Putamen (tissue), 1 donor: ENCODE measurements around the gene SDSL.

Experiments used
- DNase-seq: peaks from one replicate; pipeline ENCODE4 v3.0.0-alpha.2; 2016; ENCODE audit warnings: low spot score

Gene SDSL

DNA sequence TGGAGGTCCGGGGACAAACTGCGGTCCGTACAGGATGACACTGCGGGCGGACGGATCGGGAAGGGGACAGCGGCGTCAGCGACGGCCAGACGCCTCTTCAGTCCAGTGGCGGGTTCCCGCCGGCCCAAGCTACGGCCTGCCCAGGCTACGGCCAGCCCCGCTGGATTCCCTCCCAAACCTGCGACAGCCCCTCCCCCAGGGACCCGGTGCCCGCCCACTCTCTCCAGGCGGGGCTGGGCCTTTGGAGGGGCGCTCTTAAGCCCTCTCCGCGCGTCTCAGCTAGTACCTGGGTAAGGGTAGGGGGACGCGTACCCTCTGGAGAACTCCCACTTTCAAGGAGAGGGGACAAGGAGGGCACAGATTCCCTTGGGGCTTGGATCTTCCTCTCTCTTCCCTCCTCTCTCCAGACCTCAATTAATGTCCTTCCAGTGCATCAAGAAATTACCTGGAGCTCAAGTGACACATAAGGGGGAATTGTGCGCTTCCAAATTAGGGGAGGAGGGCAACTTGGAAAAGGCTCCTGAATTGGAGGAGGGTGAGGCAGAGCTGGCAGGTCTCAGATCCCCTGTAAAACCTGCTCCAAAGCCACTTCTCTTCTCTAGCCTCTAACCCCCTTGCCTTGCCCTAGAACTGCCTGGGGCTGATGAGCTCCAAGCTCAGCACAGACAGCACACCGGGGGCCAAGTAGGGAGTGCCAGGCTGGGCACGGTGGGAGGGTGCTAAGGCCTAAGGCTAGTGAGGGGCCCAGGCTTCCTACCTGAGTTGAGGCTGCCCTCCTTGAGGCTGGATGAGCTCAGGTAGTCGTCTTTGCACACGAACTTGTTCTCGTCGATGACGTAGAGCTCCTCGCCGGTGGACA is 46.4 kb downstream of the SDSL start:
- DNase-seq: no peak

DNA sequence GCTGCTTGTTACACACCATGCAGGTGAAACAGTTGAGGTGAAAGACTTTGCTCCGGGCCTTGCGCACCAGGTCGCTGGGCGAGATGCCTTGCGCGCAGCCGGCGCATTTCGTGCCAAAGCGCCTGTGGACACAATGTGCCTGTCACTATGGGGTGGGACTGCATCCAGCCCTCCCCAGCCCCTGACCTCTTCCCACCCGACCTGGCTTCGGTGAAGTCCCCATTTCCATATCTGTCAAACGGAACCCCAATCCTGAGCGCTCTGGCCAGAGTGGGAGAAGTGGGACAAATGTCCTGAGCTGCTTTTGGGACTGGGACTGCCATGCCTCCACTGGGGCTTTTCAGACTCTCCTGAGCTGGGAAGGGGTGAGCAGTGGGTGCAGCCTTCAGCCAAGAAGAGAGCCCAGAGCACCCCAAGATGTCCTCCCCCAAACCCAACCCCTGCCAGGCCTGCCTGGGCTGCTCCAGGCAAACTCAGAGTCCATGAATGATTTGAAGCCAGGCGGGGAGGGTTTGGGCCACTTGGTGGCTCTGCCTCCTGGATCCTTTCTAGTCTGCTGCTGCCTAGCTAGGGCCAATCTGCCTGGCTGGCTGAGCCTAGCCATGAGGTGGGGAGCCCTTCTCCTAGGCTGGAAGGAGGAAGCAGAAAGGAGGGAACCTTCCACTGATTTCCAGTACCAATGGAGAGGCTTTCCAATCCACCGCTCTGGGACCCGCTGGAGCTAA is 47.2 kb downstream of the SDSL start:
- no peak for DNase-seq

DNA sequence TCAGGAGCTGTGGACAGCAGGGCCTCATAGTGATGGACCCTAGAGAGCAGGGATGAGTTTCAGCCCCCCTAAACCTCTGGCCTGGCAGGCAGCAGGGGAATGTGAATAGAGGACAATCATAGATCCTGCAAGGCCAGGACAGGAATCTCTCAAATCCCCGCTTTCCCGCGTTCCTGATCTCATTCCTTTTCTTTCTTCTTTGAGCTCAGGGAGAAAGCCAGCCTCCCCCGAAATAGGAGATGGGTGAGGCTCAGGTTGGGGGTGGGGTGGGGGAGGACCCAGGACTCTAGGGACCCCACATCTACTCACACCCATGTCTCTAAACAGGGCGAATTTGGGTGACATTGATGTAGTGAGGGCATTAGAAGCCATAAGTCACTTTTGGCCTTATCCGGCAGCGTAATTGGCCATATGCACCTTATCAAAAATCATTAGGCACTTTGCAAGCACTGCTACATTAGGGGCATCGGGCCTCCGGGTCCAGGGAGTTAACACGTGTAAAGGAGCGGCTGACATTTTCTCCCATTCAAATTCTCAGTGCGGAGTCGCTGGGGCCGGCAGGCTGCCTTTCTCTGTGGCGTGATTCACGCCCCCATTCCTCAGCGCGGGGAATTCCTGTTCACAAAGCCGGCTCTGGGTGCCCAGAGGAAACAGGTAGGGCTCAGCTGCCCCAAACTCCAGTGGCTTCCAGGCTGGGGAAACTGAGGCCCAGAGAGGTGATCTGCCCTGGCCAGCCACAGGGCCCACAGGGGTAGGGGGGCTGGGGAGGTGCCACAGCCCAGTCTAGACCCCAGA is 48.0 kb downstream of the SDSL start:
- no peak for DNase-seq

DNA sequence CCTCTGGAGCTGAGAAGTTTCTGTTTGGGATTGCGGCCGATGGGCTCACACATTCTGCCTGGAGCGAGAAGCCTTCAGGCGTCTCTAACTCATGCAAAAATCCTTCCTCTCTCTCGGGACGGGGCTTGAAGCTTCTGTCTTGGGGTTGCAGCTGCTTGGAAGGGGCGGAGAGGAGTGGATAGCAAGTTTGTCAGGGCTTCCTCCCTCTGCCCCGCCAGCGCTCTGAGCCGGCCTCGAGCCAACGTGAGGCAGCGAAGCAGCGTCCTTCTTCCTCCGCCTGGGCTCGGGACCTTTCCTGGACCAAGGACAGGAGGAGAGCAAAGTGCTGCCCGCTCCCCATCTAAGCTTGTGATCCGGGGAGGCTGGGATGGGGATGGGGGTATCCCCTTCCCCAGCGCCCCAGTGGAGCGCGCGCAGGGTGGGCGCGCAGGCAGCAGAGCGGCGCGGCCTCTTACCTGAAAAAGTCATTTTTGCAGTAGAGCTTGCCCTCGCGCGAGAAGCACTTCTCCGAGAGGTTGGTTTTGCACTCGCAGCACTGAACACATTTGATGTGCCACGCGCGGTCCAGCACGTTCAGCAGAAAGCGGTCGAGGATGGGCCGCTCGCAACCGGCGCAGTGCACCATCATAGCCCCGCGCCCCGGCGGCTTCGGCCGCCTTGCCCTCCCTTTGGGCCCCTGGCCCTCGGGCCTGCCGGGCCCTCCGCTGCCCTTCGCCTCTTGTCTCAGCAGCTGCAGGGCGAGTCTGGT is 48.9 kb downstream of the SDSL start:
- DNase-seq: no peak

DNA sequence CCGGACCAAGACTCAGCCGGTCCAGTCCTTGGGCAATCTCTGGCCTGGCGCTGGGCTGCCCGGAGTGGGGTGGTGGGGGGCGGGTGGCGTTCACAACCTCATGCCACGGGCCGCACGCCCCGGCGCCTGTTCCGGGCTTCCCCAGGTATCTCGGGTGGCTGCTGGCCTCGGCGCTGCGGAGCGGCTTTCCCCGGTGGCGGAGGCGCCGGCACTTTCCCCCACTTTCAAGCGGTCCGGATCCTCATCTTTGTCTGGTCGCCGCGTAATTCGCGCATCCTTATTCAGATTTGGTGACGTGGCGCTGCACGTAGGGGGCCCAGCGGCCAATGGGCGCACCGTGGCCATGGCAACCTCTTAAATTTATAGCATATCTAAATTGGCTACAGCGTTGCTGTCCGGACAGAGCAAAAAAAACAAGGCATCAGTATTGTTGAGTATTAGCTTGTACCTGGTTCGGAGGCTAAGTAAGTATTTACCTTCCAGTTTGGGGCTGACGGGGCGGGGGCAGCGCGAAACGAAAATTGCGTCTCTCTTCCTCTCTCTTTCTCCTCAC is 49.5 kb downstream of the SDSL start, which contains the start of gene LHX5:
LHX5 (minus strand) TSS at position 253 of the 553 bp plus-strand sequence. CDS start 373 bp downstream, outside the sequence.
- DNase-seq: no peak

DNA sequence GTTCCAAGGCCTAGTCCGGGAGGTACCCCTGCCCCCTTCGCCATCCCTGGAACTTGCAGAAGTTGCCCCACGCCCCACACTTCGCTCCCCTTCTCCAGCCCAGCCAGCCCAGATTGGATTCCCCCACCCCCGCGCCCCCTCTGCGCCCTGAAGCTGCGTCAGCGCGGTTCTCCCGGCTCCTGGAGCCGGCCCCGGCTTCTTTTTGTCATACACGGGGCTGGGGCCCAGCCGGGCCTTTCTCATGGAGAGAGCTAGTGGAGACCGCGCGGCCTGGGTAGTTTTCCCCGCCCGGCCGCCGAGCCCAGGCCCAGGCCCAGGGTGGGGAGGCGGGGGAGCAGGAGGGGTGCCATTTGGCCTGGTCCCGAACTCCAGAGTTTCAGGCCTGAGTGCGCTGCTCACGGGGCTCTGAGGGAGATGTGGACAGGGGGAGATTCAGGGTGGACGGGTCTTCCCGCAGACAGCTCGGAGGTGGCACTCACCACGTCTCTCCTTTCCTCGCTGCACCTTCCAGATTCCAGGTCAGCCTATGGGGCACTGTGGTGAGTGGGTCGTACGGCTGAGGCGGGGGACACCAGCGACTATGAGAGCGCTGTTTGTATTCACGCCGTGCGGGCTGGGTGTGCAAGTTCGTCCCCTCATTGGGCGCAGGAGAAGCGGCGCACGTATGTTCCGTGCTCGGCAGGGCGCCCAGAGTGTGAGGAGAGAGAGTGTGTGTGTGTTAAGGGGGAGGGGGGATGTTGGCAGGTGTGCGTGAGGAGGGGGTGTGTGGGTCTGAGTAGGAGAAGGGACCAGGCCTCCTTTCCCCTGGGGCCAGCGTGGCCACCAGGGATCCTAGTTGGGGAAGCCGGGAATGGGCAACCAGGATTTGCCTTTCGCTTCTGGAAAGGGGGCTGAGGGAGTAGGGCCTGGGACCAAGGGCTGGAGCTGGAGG is 50.3 kb downstream of the SDSL start:
- no peak for DNase-seq

DNA sequence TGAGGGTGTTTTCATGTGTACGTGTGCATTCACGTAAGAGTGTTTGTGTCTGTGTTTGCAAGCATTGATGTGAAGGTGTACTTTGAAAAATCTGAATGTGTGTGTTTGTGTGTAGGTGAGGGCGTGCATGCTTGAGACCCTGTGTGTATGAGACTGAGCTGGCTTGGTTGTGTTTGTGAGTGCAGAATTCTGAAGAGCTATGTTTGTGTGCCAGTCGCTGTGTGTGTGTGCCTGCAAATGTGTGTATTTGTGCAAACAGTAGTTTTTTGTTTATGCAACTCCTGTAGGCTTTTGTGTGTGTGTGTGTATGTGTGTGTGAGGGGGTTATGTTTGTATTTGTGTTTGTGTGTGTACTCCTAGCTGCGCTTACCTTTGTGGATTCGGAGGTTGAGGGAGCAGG is 51.2 kb downstream of the SDSL start:
- no peak for DNase-seq

DNA sequence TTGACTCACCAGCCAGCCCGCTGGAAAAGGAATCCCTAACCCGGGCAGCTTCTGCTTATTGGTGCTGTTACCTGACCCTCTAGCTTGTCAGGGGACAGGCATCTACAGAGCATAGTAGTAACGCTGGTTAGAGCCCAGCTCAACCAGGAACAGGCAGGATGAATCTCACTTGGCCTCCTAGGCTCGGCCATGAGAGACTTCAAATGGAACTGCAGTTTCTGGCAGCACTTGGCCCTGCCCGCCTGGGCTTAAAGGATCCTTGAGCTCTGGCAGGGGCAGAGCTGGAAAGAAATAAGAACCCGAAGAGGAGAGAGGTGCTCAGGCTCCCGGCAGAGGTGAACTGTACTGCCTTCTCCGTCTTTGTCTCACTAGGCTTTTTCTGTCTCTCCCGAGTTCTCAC is 51.8 kb downstream of the SDSL start:
- DNase-seq: no peak

DNA sequence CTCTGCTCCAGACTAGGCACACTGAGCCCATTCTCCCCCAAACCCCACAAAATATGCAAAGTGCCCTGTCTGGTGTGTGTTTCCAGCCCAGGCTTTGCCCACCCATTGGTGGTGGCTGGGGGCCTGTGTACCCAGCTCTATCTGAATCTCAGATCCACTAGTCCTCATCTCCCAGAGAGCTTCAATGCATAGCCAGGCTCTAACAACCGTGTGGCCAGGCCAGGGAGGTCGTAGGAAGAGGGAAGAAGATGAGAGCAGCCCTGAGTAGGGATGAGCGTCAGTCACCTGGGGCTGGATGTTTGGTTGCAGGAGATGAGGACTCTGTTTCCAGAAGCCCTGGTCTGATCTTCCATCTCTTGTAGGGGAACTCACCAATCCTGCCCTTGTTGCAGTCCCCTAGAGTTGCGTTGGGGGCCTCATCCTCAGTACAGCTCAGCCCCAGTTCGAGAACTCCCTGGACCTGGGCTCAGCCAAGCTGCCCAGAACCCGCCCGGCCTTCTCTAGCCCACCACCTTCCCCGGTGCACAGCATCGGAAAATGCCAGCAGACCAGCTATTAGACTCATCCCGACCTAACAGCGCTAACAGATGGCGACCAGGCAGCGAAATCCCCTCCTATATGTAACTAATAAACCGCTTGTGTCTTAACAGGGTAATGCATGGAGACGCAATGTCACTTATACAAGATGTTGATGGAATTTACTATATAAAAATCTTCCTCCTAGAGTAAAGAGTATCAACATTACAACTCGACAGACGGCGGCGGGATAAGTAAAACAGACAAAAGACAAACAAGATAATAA is 52.7 kb downstream of the SDSL start:
- DNase-seq: no peak

DNA sequence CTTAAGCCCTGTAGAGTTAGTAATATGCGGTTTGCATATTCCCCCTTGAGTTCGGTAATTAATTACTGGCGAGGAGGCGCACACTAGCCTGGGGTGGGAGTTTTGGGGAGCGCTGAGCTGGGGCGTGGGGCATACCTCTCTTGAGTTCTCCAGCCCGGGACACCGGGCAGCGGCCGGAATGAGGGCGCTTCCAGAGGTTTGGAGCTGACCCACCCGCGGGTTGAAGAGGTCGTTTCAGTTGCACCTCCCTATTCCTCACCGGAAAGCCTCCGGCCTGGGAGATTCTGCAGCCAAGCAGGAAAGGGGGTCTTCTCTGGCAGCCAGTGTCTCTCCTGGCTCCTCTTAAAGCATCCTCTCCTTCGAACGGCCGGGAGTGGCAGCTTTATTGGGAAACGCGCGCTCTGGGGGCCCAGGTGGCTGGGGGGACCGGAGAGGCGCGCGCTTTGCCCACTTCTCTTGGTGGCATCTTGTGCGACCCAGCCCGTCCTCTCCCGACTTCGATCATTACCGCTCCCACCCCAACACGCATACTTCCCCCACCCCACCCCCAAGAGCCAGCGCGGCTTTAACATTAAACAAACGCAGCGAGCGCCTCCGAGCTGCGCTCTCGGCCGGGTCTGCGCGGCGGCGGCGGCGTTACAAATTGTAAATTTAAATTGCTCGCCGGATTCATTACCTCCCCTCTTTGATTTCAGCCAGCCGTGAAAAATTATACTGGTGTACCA is 53.4 kb downstream of the SDSL start:
- no peak for DNase-seq

DNA sequence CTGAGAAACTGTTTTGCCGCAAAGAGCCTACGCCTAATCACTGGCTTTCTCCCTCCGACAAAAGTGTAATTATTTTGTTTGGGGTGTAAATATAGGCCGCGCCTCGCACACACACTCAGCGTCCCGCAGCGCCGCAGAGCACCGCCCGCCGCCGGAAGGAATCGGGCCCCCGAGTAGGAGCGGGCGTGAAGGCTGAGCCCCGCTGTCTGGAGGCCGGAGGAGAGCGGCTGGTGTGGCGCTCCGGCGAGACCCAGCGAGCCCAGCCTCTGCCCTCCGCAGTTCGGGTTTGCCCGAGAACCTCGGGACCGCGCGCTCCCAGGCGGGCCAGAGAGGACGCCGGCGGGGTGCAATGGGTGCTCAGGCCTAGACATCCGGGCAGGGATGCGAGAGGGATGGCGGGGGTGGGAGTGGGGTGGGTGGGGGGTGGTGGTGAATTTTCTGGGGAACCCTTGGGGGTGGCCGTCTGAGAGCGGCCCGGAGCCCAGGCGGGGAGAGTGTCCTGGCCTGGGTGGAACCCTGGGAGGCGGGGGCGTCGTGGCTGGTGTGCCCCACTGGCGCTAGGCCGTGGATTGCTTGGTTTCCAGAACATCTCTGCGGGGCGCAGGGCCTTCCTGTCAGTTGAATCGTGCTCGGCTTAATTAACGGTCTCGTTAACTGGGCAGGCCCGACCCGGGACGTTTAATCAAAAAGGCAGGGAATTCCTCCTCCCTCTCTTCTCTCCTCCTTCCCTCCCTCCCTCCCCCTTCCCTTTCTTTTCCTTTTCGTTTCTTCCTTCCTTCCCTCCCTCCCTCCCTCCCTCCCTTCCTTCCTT is 54.2 kb downstream of the SDSL start:
- DNase-seq: no peak

DNA sequence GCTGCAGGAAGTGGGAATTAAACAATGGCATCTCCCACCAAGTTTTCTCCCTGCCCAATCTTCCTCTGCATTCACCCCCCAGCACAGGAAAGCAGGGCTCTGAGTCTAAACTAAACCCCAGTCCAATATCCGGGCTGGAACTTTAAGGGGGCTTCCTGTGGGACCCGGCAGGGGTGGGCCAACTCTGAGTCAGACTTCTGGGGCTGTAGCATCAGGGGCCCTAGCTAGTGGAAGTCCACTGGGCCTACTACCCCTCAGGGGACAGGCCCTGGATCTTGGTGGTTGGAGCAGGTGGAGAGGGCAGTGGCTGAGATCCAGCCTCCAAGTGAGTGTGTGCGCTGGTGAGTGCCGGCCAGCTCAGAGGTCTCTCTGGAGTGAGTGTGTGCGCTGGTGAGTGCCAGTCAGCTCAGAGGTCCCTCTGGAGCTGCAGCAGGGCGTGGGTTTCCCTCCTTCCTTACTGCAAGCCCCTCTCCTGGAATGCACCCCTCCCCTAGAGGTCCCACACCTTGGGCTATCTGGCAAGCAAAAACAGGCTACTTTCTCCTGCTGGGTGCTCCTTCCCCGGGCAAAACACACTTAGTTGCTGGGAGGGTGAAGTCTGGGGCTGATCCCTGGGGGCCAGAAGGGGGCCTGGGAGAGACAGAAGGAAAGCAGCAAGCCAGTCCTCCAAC is 55.1 kb downstream of the SDSL start:
- no peak for DNase-seq

DNA sequence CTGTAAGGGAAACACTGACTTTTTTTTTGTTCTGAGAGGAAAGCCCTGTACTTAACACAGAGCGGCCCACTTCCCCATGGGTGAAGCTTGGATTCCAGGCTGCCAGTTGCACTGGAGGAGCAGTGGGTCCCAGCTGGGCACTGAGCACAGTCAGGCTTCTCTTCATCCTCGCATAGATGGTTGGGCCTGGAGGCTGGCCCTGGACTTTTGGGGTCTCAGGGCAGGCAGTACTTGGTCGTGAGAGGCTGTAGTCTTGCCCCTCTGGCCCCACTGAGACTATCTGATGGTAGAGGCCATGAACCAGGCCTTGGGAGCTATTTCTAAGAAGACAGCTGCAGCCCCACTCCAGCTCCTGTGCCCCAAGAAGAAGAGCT is 55.6 kb downstream of the SDSL start:
- DNase-seq: no peak

DNA sequence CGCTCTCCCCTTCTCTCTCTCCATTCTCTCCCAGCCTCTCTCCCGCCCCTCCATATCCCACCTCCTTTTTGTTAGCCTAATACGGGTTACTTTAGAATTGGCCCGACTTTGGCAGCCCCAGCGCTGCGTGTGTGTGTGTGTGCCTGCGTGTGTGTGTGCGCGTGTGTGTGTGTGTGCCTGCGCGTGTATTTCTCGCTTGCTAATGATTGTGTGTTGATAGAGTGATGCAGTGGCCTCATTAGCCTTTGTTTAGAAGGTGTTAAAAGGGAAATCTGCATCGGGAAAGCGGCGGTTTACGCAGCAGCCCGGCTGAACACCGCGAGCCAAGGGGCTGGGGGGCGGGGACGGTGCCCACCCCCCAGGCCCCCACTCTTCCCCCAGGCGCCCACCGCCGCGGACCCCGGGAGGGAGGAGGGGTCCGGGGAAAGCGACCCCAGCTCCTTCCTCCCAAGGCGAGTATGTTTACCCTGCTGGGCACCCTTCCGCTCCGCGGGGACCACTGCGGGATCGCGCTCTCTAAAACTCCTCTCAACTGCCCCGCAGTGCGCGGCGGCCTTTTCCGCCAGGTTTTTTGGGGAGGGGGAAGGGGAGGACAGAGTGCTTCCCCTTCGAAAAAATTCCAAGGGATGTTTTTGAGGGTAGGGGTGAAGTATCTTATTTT is 56.3 kb downstream of the SDSL start:
- DNase-seq: no peak

DNA sequence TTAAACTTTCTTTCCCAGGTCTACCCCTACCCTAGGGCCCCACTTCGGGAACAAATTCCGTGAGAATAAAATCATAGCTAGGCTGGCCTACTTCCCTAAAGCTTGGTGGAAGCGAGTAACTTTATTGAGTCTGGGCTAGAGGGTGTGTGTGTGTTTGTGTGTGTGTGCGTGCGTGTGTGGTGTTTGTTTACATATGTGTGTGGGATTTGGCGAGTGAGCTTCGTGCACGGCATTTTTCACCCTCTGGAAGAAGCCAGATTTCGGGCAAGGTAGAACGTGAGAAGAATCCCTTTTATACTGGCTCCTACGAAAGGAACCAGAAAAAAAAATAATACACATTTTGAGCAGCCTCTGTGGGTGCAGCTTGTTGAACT is 57.0 kb downstream of the SDSL start:
- no peak for DNase-seq

DNA sequence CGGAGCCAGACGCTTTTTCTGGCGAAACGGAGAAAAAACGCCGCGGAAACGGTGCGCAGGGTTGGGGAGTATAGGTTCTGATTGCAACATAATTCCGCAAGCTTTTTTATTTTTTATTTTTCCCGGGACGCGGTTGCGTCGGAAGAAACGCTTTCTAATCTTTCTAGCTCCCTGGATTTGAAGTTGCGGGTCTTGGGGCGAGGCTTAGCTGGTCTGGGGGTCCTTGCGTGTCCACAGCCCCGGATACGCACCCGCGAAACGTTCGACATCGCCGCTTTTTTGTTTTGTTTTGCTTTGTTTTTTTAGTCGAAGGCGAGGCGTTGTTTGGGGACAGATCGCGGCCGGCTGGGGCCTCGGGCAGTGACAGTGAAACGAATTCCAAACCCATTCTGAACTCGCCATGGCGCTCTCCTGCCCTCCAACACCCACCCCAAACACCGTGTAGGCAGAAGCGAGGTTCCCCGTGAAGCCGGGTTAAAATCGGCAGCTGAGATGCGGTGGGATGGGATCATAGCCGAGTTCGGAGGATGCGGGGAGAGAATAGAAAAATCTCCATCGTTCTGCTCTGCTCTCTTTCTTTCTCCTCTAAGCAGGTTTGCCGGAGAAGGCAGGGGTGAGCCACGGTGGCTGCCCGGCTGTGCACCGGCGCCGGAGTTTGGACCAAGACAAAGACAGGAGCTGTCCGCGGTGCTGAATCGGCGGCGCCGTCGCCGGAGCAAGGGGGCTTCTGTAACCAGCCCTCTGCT is 57.6 kb downstream of the SDSL start:
- no peak for DNase-seq
